ENCODE measurements around the gene SLCO3A1.

DNA sequence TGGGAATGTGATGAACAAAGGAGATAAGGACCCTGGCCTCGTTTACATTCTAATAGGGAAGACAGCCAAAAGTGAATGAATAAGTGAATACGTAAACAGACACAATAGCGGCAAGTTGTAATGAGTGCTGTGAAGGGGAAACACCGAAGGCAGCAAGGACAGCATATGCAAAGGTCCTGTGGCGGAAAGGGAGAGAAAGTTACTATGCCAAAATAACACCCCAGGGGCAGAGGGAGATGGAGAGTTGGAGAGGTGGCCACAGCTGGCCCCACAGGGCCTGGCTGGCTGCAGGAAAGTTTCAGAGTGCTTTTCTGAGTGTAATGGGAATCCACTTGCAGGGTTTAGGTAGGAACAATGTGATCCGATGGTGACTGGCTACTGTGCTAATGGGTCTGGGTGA is 91.9 kb downstream of the SLCO3A1 start:
- TF ChIP-seq, protein P1, sequence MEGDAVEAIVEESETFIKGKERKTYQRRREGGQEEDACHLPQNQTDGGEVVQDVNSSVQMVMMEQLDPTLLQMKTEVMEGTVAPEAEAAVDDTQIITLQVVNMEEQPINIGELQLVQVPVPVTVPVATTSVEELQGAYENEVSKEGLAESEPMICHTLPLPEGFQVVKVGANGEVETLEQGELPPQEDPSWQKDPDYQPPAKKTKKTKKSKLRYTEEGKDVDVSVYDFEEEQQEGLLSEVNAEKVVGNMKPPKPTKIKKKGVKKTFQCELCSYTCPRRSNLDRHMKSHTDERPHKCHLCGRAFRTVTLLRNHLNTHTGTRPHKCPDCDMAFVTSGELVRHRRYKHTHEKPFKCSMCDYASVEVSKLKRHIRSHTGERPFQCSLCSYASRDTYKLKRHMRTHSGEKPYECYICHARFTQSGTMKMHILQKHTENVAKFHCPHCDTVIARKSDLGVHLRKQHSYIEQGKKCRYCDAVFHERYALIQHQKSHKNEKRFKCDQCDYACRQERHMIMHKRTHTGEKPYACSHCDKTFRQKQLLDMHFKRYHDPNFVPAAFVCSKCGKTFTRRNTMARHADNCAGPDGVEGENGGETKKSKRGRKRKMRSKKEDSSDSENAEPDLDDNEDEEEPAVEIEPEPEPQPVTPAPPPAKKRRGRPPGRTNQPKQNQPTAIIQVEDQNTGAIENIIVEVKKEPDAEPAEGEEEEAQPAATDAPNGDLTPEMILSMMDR (conservative IDR thresholded peaks at IDR 0.05), result no peak
- no peak for TF ChIP-seq EZH2 (IDR thresholded peaks at IDR 0.05; ENCODE audit: low read depth)

All from PC-9 (cell line).